ENCODE results near the gene IL1RAPL1. TPM values are rescaled to one million over a fixed set of nuclear protein-coding genes. Genes with fewer than 3 reads are reported as not detected.

IL1RAPL1 gene
- total and polyA plus RNA-seq, 2 experiments from 2014 or later = 0.18 to 0.49 TPM

DNA sequence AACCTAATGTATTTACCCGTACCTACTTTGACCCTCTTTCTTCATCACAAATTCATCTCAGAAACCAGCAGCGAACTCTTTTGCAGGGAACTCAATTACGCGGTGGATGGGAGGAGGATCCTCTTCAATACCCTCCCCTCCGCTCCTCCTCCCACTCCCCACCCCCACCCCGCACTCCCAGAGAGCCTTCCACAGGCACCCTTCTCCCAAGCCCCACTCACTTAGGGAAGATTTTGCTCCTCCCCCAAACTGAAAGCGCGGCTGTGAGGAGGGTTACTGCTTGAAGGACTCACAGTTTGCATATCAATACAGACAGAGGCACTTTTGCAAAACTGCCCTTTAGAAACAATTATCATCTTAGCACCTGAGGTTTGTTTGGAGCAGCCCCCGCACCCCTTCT, 960 bp upstream of the IL1RAPL1 start:
- no peak overlapping the region for H3K27ac ChIP-seq (ENCODE audit: low read depth)
- Mint-ChIP-seq H3K4me1 (peaks cover 24% of the 10 kb centered on the region; the same call in 2 of the 3 replicates), H3K27ac (no peak overlapping the region), H3K36me3 (ENCODE audit: low read depth) (no peaks in the 10 kb centered on the region), H3K9me3 (no peaks in the 10 kb centered on the region), H3K4me3 (no peak overlapping the region), H3K27me3 (ENCODE audit: insufficient read depth, low read depth, poor library complexity) (no peaks in the 10 kb centered on the region)
- peak overlapping the region; percentile 82 for H3K4me2 ChIP-seq
- no peaks in the 10 kb centered on the region for H3K27me3 ChIP-seq (ENCODE audit: insufficient read depth)
- no peaks in the 10 kb centered on the region for H4K20me1 ChIP-seq (replicated peaks; ENCODE audit: insufficient read depth)
- H3K36me3 ChIP-seq (ENCODE audit: insufficient read depth) = no peaks in the 10 kb centered on the region
- ATAC-seq (peak; percentile 85), DNase-seq (ENCODE audit: low spot score) (peak; percentile 40)
- H3K4me1 ChIP-seq (ENCODE audit: insufficient read depth) = peaks cover 34% of the 10 kb centered on the region
- H3K79me2 ChIP-seq (replicated peaks; ENCODE audit: insufficient read depth) = no peaks in the 10 kb centered on the region
- peak overlapping the region; percentile 64 for H3K4me3 ChIP-seq
- H3F3A ChIP-seq (replicated peaks; ENCODE audit: low read depth) = no peaks in the 10 kb centered on the region
- no peaks in the 10 kb centered on the region for H3K9me2 ChIP-seq (ENCODE audit: insufficient read depth)
- no peak for TF ChIP-seq STAT1 (IDR thresholded peaks at IDR 0.05; ENCODE audit: unreplicated experiment)
- TF ChIP-seq, protein P1, sequence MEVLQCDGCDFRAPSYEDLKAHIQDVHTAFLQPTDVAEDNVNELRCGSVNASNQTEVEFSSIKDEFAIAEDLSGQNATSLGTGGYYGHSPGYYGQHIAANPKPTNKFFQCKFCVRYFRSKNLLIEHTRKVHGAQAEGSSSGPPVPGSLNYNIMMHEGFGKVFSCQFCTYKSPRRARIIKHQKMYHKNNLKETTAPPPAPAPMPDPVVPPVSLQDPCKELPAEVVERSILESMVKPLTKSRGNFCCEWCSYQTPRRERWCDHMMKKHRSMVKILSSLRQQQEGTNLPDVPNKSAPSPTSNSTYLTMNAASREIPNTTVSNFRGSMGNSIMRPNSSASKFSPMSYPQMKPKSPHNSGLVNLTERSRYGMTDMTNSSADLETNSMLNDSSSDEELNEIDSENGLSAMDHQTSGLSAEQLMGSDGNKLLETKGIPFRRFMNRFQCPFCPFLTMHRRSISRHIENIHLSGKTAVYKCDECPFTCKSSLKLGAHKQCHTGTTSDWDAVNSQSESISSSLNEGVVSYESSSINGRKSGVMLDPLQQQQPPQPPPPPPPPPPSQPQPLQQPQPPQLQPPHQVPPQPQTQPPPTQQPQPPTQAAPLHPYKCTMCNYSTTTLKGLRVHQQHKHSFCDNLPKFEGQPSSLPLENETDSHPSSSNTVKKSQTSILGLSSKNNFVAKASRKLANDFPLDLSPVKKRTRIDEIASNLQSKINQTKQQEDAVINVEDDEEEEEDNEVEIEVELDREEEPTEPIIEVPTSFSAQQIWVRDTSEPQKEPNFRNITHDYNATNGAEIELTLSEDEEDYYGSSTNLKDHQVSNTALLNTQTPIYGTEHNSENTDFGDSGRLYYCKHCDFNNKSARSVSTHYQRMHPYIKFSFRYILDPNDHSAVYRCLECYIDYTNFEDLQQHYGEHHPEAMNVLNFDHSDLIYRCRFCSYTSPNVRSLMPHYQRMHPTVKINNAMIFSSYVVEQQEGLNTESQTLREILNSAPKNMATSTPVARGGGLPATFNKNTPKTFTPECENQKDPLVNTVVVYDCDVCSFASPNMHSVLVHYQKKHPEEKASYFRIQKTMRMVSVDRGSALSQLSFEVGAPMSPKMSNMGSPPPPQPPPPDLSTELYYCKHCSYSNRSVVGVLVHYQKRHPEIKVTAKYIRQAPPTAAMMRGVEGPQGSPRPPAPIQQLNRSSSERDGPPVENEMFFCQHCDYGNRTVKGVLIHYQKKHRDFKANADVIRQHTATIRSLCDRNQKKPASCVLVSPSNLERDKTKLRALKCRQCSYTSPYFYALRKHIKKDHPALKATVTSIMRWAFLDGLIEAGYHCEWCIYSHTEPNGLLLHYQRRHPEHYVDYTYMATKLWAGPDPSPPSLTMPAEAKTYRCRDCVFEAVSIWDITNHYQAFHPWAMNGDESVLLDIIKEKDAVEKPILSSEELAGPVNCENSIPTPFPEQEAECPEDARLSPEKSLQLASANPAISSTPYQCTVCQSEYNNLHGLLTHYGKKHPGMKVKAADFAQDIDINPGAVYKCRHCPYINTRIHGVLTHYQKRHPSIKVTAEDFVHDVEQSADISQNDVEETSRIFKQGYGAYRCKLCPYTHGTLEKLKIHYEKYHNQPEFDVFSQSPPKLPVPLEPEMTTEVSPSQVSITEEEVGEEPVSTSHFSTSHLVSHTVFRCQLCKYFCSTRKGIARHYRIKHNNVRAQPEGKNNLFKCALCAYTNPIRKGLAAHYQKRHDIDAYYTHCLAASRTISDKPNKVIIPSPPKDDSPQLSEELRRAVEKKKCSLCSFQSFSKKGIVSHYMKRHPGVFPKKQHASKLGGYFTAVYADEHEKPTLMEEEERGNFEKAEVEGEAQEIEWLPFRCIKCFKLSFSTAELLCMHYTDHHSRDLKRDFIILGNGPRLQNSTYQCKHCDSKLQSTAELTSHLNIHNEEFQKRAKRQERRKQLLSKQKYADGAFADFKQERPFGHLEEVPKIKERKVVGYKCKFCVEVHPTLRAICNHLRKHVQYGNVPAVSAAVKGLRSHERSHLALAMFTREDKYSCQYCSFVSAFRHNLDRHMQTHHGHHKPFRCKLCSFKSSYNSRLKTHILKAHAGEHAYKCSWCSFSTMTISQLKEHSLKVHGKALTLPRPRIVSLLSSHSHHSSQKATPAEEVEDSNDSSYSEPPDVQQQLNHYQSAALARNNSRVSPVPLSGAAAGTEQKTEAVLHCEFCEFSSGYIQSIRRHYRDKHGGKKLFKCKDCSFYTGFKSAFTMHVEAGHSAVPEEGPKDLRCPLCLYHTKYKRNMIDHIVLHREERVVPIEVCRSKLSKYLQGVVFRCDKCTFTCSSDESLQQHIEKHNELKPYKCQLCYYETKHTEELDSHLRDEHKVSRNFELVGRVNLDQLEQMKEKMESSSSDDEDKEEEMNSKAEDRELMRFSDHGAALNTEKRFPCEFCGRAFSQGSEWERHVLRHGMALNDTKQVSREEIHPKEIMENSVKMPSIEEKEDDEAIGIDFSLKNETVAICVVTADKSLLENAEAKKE (CRISPR knock-in tag; IDR thresholded peaks at IDR 0.05) = no peak
- no peak for TF ChIP-seq NANOG (IDR thresholded peaks at IDR 0.05; ENCODE audit: borderline replicate concordance)
- TF ChIP-seq ZNF331 (CRISPR knock-in tag; IDR thresholded peaks at IDR 0.05; ENCODE audit: low read depth) = no peak
- no peak for TF ChIP-seq POLR2AphosphoS5 (IDR thresholded peaks at IDR 0.05; ENCODE audit: low read depth)
- TF ChIP-seq EZH2 (IDR thresholded peaks at IDR 0.05; ENCODE audit: low read depth, unreplicated experiment) = no peak
- no peak for TF ChIP-seq CREB1 (CRISPR knock-in tag; IDR thresholded peaks at IDR 0.05; ENCODE audit: low read depth)
- peak overlapping the region; percentile 39 for H2AFZ ChIP-seq

DNA sequence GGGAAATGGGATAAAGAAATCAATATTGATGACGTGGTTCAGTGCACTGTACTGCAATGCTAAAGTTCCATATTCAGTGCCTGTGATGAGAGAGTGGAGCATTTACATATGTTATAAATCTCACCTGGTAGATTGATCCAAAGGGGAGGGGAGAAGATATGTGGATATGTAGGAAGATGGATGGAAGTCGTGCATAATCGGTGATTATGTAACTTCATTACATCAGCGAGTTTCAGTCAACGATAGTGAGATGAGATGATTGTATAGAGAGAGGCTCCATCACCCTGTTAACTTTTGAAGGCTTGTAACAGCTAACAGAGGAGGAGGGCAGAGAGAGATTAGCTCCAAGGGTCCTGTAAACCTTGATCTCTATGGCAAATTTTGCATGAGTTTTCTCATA, 1.8 kb downstream of the IL1RAPL1 start:
- Mint-ChIP-seq H3K36me3 (ENCODE audit: low read depth) (no peaks in the 10 kb centered on the region), H3K4me3 (no peak overlapping the region), H3K27ac (no peak overlapping the region), H3K4me1 (peaks cover 15% of the 10 kb centered on the region; the same call in 2 of the 3 replicates), H3K9me3 (no peaks in the 10 kb centered on the region), H3K27me3 (ENCODE audit: insufficient read depth, low read depth, poor library complexity) (no peaks in the 10 kb centered on the region)
- no peak overlapping the region for H3K4me3 ChIP-seq
- no peak for TF ChIP-seq POLR2AphosphoS5 (IDR thresholded peaks at IDR 0.05; ENCODE audit: low read depth)
- TF ChIP-seq EZH2phosphoT487 (IDR thresholded peaks at IDR 0.05; ENCODE audit: unreplicated experiment) = no peak
- peak overlapping the region; percentile 48; the same call in 1 of the 2 replicates for H3K4me2 ChIP-seq
- no peak overlapping the region for H3K27ac ChIP-seq (ENCODE audit: low read depth)
- peaks cover 25% of the 10 kb centered on the region for H3K4me1 ChIP-seq (ENCODE audit: insufficient read depth)
- H4K20me1 ChIP-seq (replicated peaks; ENCODE audit: insufficient read depth) = no peaks in the 10 kb centered on the region
- no peaks in the 10 kb centered on the region for H3K36me3 ChIP-seq (ENCODE audit: insufficient read depth)
- H2AFZ ChIP-seq = no peak overlapping the region
- ATAC-seq (no peak), DNase-seq (ENCODE audit: low spot score) (no peak)
- H3F3A ChIP-seq (replicated peaks; ENCODE audit: low read depth) = no peaks in the 10 kb centered on the region
- H3K79me2 ChIP-seq (replicated peaks; ENCODE audit: insufficient read depth) = no peaks in the 10 kb centered on the region
- H3K9me2 ChIP-seq (ENCODE audit: insufficient read depth) = no peaks in the 10 kb centered on the region
- no peaks in the 10 kb centered on the region for H3K27me3 ChIP-seq (ENCODE audit: insufficient read depth)

Data from GM23338 (cell line).